GM20000 (cell line): Measurements from ENCODE around the gene PSMG4.
"Not testable (repeated sequence)": the region's sequence is repeated elsewhere in the genome, so short reads cannot be mapped to it uniquely, and the experiment has no call there.

Experiments
- DNase-seq: peaks from one replicate; pipeline ENCODE4 v3.0.0; 2012; ENCODE audit warnings: low spot score
- CTCF ChIP-seq: IDR thresholded peaks from 2 replicates; pipeline ENCODE4 v1.5.1; 2012; ENCODE audit warnings: mild to moderate bottlenecking, control low read depth; ENCODE audit errors: extremely low read depth, missing control alignments

PSMG4 gene

DNA sequence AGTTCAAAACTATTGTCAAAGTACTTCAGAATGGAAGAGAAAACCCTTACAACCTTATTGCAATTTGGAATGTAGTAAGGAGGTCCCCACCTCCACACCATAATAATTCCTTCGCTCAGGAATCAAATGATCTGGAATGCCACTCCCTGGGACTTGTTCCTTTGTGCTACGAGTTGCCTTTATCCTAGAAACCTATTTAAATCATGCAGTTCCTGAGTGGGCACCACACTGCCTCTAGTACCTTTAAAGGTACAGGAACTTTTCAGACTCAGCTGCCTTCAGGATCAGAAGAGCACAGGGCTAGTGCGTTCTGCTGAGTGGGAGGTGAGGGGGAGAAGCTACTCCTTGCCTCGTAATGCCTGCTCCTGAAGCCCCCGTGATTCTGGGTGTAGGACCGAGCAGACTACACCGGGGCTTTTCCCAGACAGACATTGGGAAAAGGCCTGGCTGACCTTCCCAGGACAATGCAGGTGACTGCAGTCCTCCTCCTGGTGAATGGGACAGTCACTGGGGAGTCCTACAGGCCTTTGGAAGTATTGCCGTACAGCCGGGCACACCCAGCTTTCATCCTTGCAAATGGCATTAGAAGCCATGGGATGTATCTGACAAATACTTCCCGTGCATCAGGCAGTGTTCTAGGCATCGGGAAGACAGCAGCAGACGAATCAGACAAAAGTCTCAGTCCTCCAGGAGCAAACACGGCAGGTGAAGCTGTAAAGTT lies 19.5 kb upstream of the PSMG4 start:
- DNase-seq = no peak
- TF ChIP-seq CTCF = no peak

DNA sequence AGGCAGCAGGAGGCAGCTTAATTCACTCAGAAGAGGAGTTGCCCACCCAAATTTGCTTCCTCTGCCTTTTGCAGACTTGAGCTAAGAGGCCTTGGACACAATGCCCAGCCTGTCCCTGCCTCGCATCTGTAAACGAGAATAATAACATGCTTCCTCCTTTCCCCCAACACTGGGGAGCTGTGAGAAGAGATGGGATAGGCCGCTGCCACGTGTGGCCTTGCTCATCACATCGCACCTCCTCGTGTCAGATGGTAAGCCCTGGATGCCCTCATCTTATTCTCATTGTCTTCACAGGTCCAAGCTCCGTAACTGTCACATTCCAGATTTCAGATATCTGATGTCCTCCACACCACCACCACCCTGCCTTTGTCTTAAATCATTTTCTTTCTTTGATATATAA lies 18.2 kb upstream of the PSMG4 start:
- no peak for TF ChIP-seq CTCF
- no peak for DNase-seq

DNA sequence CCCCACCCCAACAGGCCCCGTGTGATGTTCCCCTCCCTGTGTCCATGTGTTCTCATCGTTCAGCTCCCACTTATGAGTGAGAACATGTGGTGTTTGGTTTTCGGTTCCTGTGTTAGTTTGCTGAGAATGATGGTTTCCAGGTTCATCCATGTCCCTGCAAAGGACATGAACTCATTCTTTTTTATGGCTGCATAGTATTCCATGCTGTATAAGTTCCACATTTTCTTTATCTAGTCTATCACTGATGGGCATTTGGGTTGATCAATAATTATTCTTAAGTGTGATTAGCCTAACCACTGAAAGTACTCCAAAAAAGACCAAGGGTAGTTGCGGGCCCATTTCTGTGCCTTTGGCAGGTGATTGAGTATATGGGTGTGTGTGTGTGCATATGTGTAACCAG lies 17.0 kb upstream of the PSMG4 start:
- DNase-seq = not testable (repeated sequence)

DNA sequence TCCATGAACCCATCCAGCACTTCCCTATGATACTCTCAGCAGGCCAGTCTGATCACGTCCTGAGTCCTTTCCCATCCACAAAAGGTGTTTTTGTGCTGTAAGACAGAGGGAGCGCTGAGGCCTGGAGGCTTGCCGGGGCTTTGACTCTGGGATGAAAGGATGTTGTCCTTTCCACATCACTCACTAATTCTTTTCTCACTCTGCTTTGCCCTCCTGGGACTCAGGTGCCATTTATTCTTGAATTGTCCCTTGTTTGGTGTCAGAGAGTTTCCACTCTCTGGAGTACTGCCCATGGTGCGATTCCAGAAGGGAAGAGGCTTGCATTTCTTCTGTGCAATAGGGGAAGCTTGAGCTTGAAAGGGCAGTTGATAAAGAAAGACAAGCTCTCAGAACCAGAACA lies 16.0 kb upstream of the PSMG4 start:
- DNase-seq = no peak
- no peak for TF ChIP-seq CTCF

- no peak for TF ChIP-seq CTCF
- DNase-seq = no peak
These were observed 14.5 kb upstream of the PSMG4 start for GRCh38 chr6:3244003-3244831.

GRCh38 chr6:3244832-3245161 lies 13.9 kb upstream of the PSMG4 start:
- not testable (repeated sequence) for DNase-seq

DNA sequence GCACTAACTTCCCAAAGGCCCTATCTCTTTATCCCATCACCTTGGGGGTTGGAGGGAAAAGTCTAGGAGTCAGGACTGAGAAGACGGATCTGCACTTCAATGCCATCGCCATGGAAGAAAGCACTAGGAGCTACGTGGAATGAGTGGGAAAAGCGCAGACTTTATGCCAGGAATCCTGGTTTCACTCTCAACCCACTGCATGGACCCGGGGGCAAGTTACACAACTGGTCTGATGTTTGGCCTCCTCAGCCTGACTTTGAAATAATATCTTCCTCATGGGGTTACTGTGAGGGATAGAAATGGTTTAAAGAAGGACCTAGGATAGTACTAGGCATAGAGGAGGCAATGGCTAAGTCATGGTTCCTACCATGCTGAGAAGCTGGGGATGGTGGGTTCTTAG lies 13.5 kb upstream of the PSMG4 start:
- no peak for TF ChIP-seq CTCF
- DNase-seq = no peak

GRCh38 chr6:3247255-3248146 lies 11.2 kb upstream of the PSMG4 start:
- TF ChIP-seq CTCF = no peak
- DNase-seq = no peak
